H1 (cell line): ENCODE results near the gene RBM25. TPM values are rescaled to one million over a fixed set of nuclear protein-coding genes. Genes with fewer than 3 reads are reported as not detected.

Experiments
- CTCF ChIA-PET: fragments of 300-600 bp; sonication (Branson Sonifier 250); formaldehyde crosslinking; loops from one replicate; lab custom pipeline; 2021; ENCODE audit not compliant: partially characterized antibody; lab: Charles Lee
- POLR2A ChIA-PET: fragments of 300-600 bp; sonication (Branson Sonifier 250); formaldehyde crosslinking; loops from one replicate; lab custom pipeline; 2021; ENCODE audit warnings: inconsistent platforms; ENCODE audit not compliant: partially characterized antibody; lab: Charles Lee
- DNase-seq, 2 experiments: peaks; one replicate each; pipeline versions ENCODE4 v3.0.0 to v3.0.0-alpha.2; 2010 to 2022; ENCODE audit warnings: low spot score in 2 of 2, low read depth in 1 of 2, mixed read lengths in 1 of 2
- FAIRE-seq: peaks from 2 replicates; lab custom pipeline; 2011; peaks lifted over from hg19 to GRCh38; lab: Jason Lieb, UNC
- H2AFZ ChIP-seq: 2 replicates; pipeline ENCODE4 v1.8.1; 2012; ENCODE audit warnings: low read length, inconsistent platforms
- H2AK5ac ChIP-seq: 2 replicates; pipeline ENCODE4 v1.6.1; 2013; ENCODE audit warnings: low read depth, low read length
- H2BK120ac ChIP-seq: replicated peaks from 2 replicates; pipeline ENCODE3; 2013; ENCODE audit warnings: low read depth, low read length, inconsistent platforms
- H2BK12ac ChIP-seq: 2 replicates; pipeline ENCODE4 v1.6.1; 2013; ENCODE audit warnings: low read depth, low read length
- H2BK15ac ChIP-seq: 2 replicates; pipeline ENCODE4 v1.6.1; 2013; ENCODE audit warnings: low read length
- H2BK20ac ChIP-seq: 2 replicates; pipeline ENCODE4 v1.6.1; 2013; ENCODE audit warnings: low read length
- H2BK5ac ChIP-seq: 2 replicates; pipeline ENCODE4 v1.6.1; 2013; ENCODE audit warnings: low read depth, low read length
- H3K14ac ChIP-seq: 2 replicates; pipeline ENCODE4 v1.6.1; 2013; ENCODE audit warnings: inconsistent platforms; ENCODE audit not compliant: insufficient read length
- H3K18ac ChIP-seq: 2 replicates; pipeline ENCODE4 v1.6.1; 2013; ENCODE audit warnings: low read length; ENCODE audit errors: extremely low read depth
- H3K23ac ChIP-seq: 2 replicates; pipeline ENCODE4 v1.6.1; 2013; ENCODE audit warnings: inconsistent platforms; ENCODE audit not compliant: insufficient read length
- H3K23me2 ChIP-seq: 2 replicates; pipeline ENCODE4 v1.6.1; 2013; ENCODE audit warnings: low read depth, low read length
- H3K27ac ChIP-seq: 2 replicates; pipeline ENCODE4 v1.6.1; 2011; ENCODE audit warnings: low read depth, low read length, inconsistent platforms
- H3K27me3 ChIP-seq, 4 experiments: replicated peaks in 1 of 4; 1 replicate in 1 of 4; 2 replicates in 3 of 4; pipeline versions ENCODE4 v1.6.1 to v1.8.1; 2011 to 2013; ENCODE audit warnings: low read length in 3 of 4, mild to moderate bottlenecking in 3 of 4, inconsistent platforms in 2 of 4, mixed read lengths in 2 of 4, moderate library complexity in 1 of 4; ENCODE audit not compliant: control insufficient read depth in 3 of 4, insufficient read depth in 3 of 4; ENCODE audit errors: extremely low read depth in 1 of 4
- H3K36me3 ChIP-seq, 4 experiments: 2 replicates each; pipeline versions ENCODE4 v1.6.1 to v1.8.1; 2011 to 2013; ENCODE audit warnings: mild to moderate bottlenecking in 4 of 4, low read length in 3 of 4, moderate library complexity in 2 of 4, control low read depth in 1 of 4, inconsistent platforms in 1 of 4; ENCODE audit not compliant: insufficient read depth in 4 of 4, control insufficient read depth in 2 of 4
- H3K4ac ChIP-seq: replicated peaks from 2 replicates; pipeline ENCODE3; 2013; ENCODE audit warnings: low read length, low read depth, mixed read lengths, inconsistent platforms; ENCODE audit not compliant: insufficient read length
- H3K4me1 ChIP-seq, 4 experiments: replicated peaks in 1 of 4; 1 replicate in 1 of 4; 2 replicates in 3 of 4; pipeline versions ENCODE4 v1.6.1 to v1.8.1; 2011 to 2013; ENCODE audit warnings: low read length in 3 of 4, inconsistent platforms in 2 of 4, mixed read lengths in 1 of 4; ENCODE audit not compliant: insufficient read depth in 4 of 4, control insufficient read depth in 3 of 4
- H3K4me2 ChIP-seq, 2 experiments: 2 replicates each; pipeline versions ENCODE4 v1.6.1 to v1.8.1; 2011 to 2013; ENCODE audit warnings: low read depth in 2 of 2, low read length in 2 of 2, control low read depth in 1 of 2, inconsistent platforms in 1 of 2, mild to moderate bottlenecking in 1 of 2; ENCODE audit not compliant: insufficient read depth in 1 of 2
- H3K4me3 ChIP-seq, 4 experiments: fragments of 200-600, 300-600 bp in 1 of 4; sonication (generic), shearing (Covaris generic), sonication (Bioruptor Twin) in 1 of 4; 2 replicates each; pipeline versions ENCODE4 v1.5.1 to v1.8.1; 2011 to 2016; ENCODE audit warnings: low read length in 4 of 4, low read depth in 3 of 4, control low read depth in 2 of 4, inconsistent platforms in 2 of 4, mild to moderate bottlenecking in 2 of 4, mixed read lengths in 1 of 4, moderate library complexity in 1 of 4; ENCODE audit not compliant: insufficient read depth in 2 of 4; ENCODE audit errors: extremely low read depth in 1 of 4
- H3K56ac ChIP-seq: replicated peaks from 2 replicates; pipeline ENCODE3; 2013; ENCODE audit warnings: low read depth, mild to moderate bottlenecking, mixed read lengths, low read length, inconsistent platforms; ENCODE audit not compliant: insufficient read length
- H3K79me1 ChIP-seq: 2 replicates; pipeline ENCODE4 v1.6.1; 2013; ENCODE audit warnings: low read depth, low read length, control low read depth
- H3K79me2 ChIP-seq, 2 experiments: 2 replicates each; pipeline versions ENCODE4 v1.6.1 to v1.8.1; 2012 to 2013; ENCODE audit warnings: low read length in 2 of 2, mild to moderate bottlenecking in 2 of 2, inconsistent platforms in 1 of 2; ENCODE audit not compliant: insufficient read depth in 2 of 2, control insufficient read depth in 1 of 2
- H3K9ac ChIP-seq, 4 experiments: replicated peaks in 1 of 4; 1 replicate in 1 of 4; 2 replicates in 3 of 4; pipeline versions ENCODE4 v1.6.1 to v1.8.1; 2011 to 2013; ENCODE audit warnings: low read depth in 3 of 4, low read length in 3 of 4, control low read depth in 2 of 4, mild to moderate bottlenecking in 2 of 4, moderate library complexity in 2 of 4, inconsistent platforms in 1 of 4; ENCODE audit errors: extremely low read depth in 1 of 4
- H3K9me3 ChIP-seq, 2 experiments: 2 replicates each; pipeline versions ENCODE4 v1.6.1 to v1.8.1; 2012 to 2013; ENCODE audit warnings: mild to moderate bottlenecking in 2 of 2, moderate library complexity in 2 of 2, control low read depth in 1 of 2, inconsistent platforms in 1 of 2, low read depth in 1 of 2, low read length in 1 of 2, mixed read lengths in 1 of 2; ENCODE audit not compliant: insufficient read depth in 2 of 2
- H4K20me1 ChIP-seq, 2 experiments: replicated peaks in 1 of 2; 2 replicates each; pipeline versions ENCODE3 to v1.8.1; 2011 to 2013; ENCODE audit warnings: inconsistent platforms in 2 of 2, low read length in 2 of 2, mild to moderate bottlenecking in 1 of 2; ENCODE audit not compliant: insufficient read depth in 2 of 2, control insufficient read depth in 1 of 2
- H4K5ac ChIP-seq: 2 replicates; pipeline ENCODE4 v1.6.1; 2013; ENCODE audit warnings: low read length, low read depth, mixed read lengths, inconsistent platforms; ENCODE audit not compliant: insufficient read length
- H4K8ac ChIP-seq: 2 replicates; pipeline ENCODE4 v1.8.0; 2013; ENCODE audit warnings: mild to moderate bottlenecking, moderate library complexity, low read length, inconsistent platforms; ENCODE audit not compliant: insufficient read depth; ENCODE audit errors: extremely low read depth
- H4K91ac ChIP-seq: replicated peaks from 2 replicates; pipeline ENCODE3; 2013; ENCODE audit warnings: low read length, mixed read lengths, inconsistent platforms; ENCODE audit not compliant: insufficient read length
- ATF2 ChIP-seq: IDR thresholded peaks from 2 replicates; pipeline ENCODE4 v1.6.1; 2012; ENCODE audit warnings: low read length, inconsistent platforms
- BCL11A ChIP-seq, 2 experiments: IDR thresholded peaks; one replicate each; pipeline ENCODE4 v1.6.1; 2011; ENCODE audit warnings: low read depth in 2 of 2, low read length in 2 of 2, mild to moderate bottlenecking in 2 of 2
- GTF2F1 ChIP-seq: IDR thresholded peaks from 2 replicates; pipeline ENCODE4 v1.6.1; 2012; ENCODE audit warnings: low read depth, low read length, improper control_type of control experiment, borderline replicate concordance
- KDM5A ChIP-seq: fragments of 200-600 bp; IDR thresholded peaks from 2 replicates; pipeline ENCODE4 v1.7.1; 2012; ENCODE audit warnings: mild to moderate bottlenecking, low read length, inconsistent platforms, mixed read lengths
- SIN3A ChIP-seq, 2 experiments: IDR thresholded peaks in 1 of 2; conservative IDR thresholded peaks in 1 of 2; 2 replicates each; pipeline ENCODE4 v1.6.1; 2011 to 2012; ENCODE audit warnings: low read length in 2 of 2, improper control_type of control experiment in 1 of 2, low read depth in 1 of 2, mild to moderate bottlenecking in 1 of 2
- SP4 ChIP-seq: IDR thresholded peaks from 2 replicates; pipeline ENCODE4 v1.6.1; 2012; ENCODE audit warnings: low read length, inconsistent platforms
- SRF ChIP-seq: IDR thresholded peaks from 2 replicates; pipeline ENCODE4 v1.6.1; 2011; ENCODE audit warnings: mild to moderate bottlenecking, low read depth, low read length, moderate library complexity
- TAF7 ChIP-seq: optimal IDR thresholded peaks from 2 replicates; pipeline ENCODE3; 2011; ENCODE audit warnings: low read depth, mild to moderate bottlenecking, inconsistent platforms, low read length, moderate library complexity, borderline replicate concordance
- TCF12 ChIP-seq: IDR thresholded peaks from 2 replicates; pipeline ENCODE4 v1.6.1; 2011; ENCODE audit warnings: low read depth, mild to moderate bottlenecking, low read length
- TEAD4 ChIP-seq: IDR thresholded peaks from 2 replicates; pipeline ENCODE4 v1.6.1; 2012; ENCODE audit warnings: low read depth, low read length, inconsistent platforms, mixed read lengths
- YY1 ChIP-seq: IDR thresholded peaks from 2 replicates; pipeline ENCODE4 v1.6.1; 2011; ENCODE audit warnings: low read depth, mild to moderate bottlenecking, low read length
- WGBS, 2 experiments: shearing (Covaris generic) in 1 of 2; methylation state at CpG; one replicate each; pipeline versions ENCODE4 v1.1.6 to v1.1.7; 2013 to 2015; ENCODE audit warnings: low lambda C conversion rate in 2 of 2, mixed read lengths in 2 of 2, inconsistent platforms in 1 of 2, low coverage in 1 of 2, missing lambda C conversion rate in 1 of 2; ENCODE audit not compliant: insufficient replicate concordance in 2 of 2, insufficient coverage in 1 of 2, insufficient read length in 1 of 2; ENCODE audit errors: extremely low coverage in 1 of 2, missing lambda C conversion rate in 1 of 2; 5-methylcytosine and 5-hydroxymethylcytosine counted together
- polyA plus RNA-seq, 7 experiments: library from polyadenylated mRNA; depleted of rRNA in 3 of 7; stranded (reverse) in 5 of 7; unstranded in 2 of 7; fragments of >200 nt in 5 of 7; fragments of 200-250 nt in 2 of 7; gene quantifications; 1 replicate in 5 of 7; 2 replicates in 1 of 7; 4 replicates in 1 of 7; pipeline versions ENCODE4 v1.2.1 to v1.2.3, GENCODE V29; 2011 to 2013; ENCODE audit warnings: missing spikeins in 2 of 7, mixed read lengths in 2 of 7
- total RNA-seq: library from RNA; stranded (reverse); fragmentation: NEBNext Ultra II Directional; extraction: Animal tissue kit (Norgen Biotek cat#: 25700); gene quantifications from 2 replicates; pipeline ENCODE4 v1.2.1, GENCODE V29; 2021
- TF ChIP-seq, protein P1 (sequence below): IDR thresholded peaks from 2 replicates; pipeline ENCODE4 v1.6.1; 2012; ENCODE audit warnings: inconsistent platforms

RBM25 gene
- total and polyA plus RNA-seq, 2 of the 8 experiments (the other 6 are each of a cell fraction or from before 2014, with no cell fraction given): 25.6 to 134 TPM

- DNase-seq (no peak), FAIRE-seq (no peak)
- H4K8ac ChIP-seq: no peak overlapping the region
- no peaks in the 10 kb centered on the region for H3K23me2 ChIP-seq
- H3K14ac ChIP-seq: no peak overlapping the region
- H3K9ac ChIP-seq: no peak overlapping the region
- no peak overlapping the region for H3K27ac ChIP-seq
- no peak overlapping the region for H2BK5ac ChIP-seq
- no peaks in the 10 kb centered on the region for H3K27me3 ChIP-seq
- no peak overlapping the region for H2AFZ ChIP-seq
- no peak overlapping the region for H2BK20ac ChIP-seq
- H3K18ac ChIP-seq: no peak overlapping the region
- H3K79me2 ChIP-seq: peaks cover 0 to 63% of the 10 kb centered on the region in 2 experiments; a peak in 3 of 4 replicates
- TF ChIP-seq TAF7 (no peak), TEAD4 (no peak), ATF2 (no peak), SP4 (no peak), SRF (no peak), YY1 (no peak), SIN3A (conservative IDR thresholded peaks at IDR 0.05 in 1 of 2, IDR thresholded peaks at IDR 0.05 in 1 of 2; ENCODE audit: low read depth in 1 of 2, low read length in 2 of 2) (no peak), GTF2F1 (no peak), TCF12 (no peak), KDM5A (no peak), BCL11A (IDR thresholded peaks at IDR 0.05; ENCODE audit: low read depth in 2 of 2, low read length in 2 of 2) (no peak)
- TF ChIP-seq, protein P1, sequence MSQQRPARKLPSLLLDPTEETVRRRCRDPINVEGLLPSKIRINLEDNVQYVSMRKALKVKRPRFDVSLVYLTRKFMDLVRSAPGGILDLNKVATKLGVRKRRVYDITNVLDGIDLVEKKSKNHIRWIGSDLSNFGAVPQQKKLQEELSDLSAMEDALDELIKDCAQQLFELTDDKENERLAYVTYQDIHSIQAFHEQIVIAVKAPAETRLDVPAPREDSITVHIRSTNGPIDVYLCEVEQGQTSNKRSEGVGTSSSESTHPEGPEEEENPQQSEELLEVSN: no peak
- H3K36me3 ChIP-seq: peaks cover 0 to 3% (median 0%) of the 10 kb centered on the region in 4 experiments; a peak in 3 of 8 replicates
- H3K56ac ChIP-seq: no peak overlapping the region
- no peak overlapping the region for H4K91ac ChIP-seq
- ChIA-PET CTCF (interaction anchor here (0.6 kb wide), 1 partner anchor 61 kb away, joined by 3 read pairs; no protein-coding TSS in a partner anchor), POLR2A (interaction anchor here (1.1 to 1.7 kb wide), 2 partner anchors 18 to 36 kb away, joined by 4 to 7 read pairs; no protein-coding TSS in a partner anchor)
- H3K4me1 ChIP-seq: no peaks in the 10 kb centered on the region
- H3K9me3 ChIP-seq: no peaks in the 10 kb centered on the region
- no peak overlapping the region for H3K4ac ChIP-seq
- peaks cover 5% of the 10 kb centered on the region; the same call in 1 of the 2 replicates for H3K79me1 ChIP-seq
- no peak overlapping the region for H2BK12ac ChIP-seq
- no peak overlapping the region for H2AK5ac ChIP-seq
- no peak overlapping the region for H4K5ac ChIP-seq
- WGBS, 2 experiments: 83% methylated on average over 5 of the region's 5 CpGs; no CpG with 5 or more reads in 1 of the 2 experiments
- H2BK15ac ChIP-seq: no peak overlapping the region
- H4K20me1 ChIP-seq: peaks cover 0 to 6% of the 10 kb centered on the region in 2 experiments
- H3K4me3 ChIP-seq: no peak overlapping the region
- no peak overlapping the region for H3K4me2 ChIP-seq
- H2BK120ac ChIP-seq: no peak overlapping the region
- H3K23ac ChIP-seq: no peak overlapping the region
Observed at GRCh38 chr14:73143003-73143402, 84.7 kb downstream of the RBM25 start.
